ENCODE measurements around the gene PLCB1. TPM values are rescaled to one million over a fixed set of nuclear protein-coding genes. Genes with fewer than 3 reads are reported as not detected.

PLCB1 gene
- total and polyA plus RNA-seq, 2 donors (not counting 3 experiments of a cell fraction or from before 2014, with no cell fraction given), result 10.2 to 53.4 TPM

GRCh38 chr20:8782804-8783203 lies 650.7 kb downstream of the PLCB1 start:
- FAIRE-seq (no peak), DNase-seq (ENCODE audit: low read depth, low spot score) (no peak)
- no peaks in the 10 kb centered on the region for H3K79me2 ChIP-seq (ENCODE audit: control insufficient read depth, insufficient read depth, low read length)
- no peak overlapping the region for H3K4me2 ChIP-seq (ENCODE audit: insufficient read depth, low read length)
- no peaks in the 10 kb centered on the region for H4K20me1 ChIP-seq (replicated peaks; ENCODE audit: control insufficient read depth, extremely low read depth, insufficient read depth, low read length)
- no peak overlapping the region for H3K4me3 ChIP-seq (replicated peaks in 1 of 3; ENCODE audit: insufficient read depth in 1 of 3, low read depth in 1 of 3, low read length in 3 of 3)
- ChIA-PET POLR2A (no interaction called here), CTCF (no interaction called here)
- dilution Hi-C loops (cut with MboI; ENCODE audit: extremely low pct_ligation_motif_present, low sequenced_read_pairs) (no loop called here), intact Hi-C loops (cut with micrococcal nuclease) (no loop called here)
- no peaks in the 10 kb centered on the region for H3K4me1 ChIP-seq (ENCODE audit: control insufficient read depth, extremely low read depth, insufficient read depth, low read length)
- TF ChIP-seq CTCF (IDR thresholded peaks at IDR 0.05; ENCODE audit: extremely low read depth in 1 of 2, insufficient read depth in 1 of 2, low read depth in 1 of 2, low read length in 2 of 2) (no peak), POLR2AphosphoS5 (IDR thresholded peaks at IDR 0.05; ENCODE audit: insufficient read depth, low read depth, low read length) (no peak), EZH2 (IDR thresholded peaks at IDR 0.05; ENCODE audit: borderline replicate concordance, low read depth, low read length, severe bottlenecking) (no peak), FOS (IDR thresholded peaks at IDR 0.05; ENCODE audit: borderline replicate concordance, insufficient read depth, low read length) (no peak), JUN (IDR thresholded peaks at IDR 0.05; ENCODE audit: borderline replicate concordance, insufficient read depth, insufficient read length, low read depth) (no peak), MAX (IDR thresholded peaks at IDR 0.05; ENCODE audit: insufficient read depth, insufficient read length) (no peak)
- no peaks in the 10 kb centered on the region for H3K9me3 ChIP-seq (replicated peaks; ENCODE audit: control insufficient read depth, insufficient read depth, low read length)
- no peak overlapping the region for H3K27ac ChIP-seq (ENCODE audit: insufficient read depth, low read depth, low read length)
- no peaks in the 10 kb centered on the region for H3K9me1 ChIP-seq (replicated peaks; ENCODE audit: control insufficient read depth, extremely low read depth, insufficient read depth, low read length)
- no peak overlapping the region for H2AFZ ChIP-seq (ENCODE audit: low read depth, low read length)
- peaks cover 0 to 1% of the 10 kb centered on the region in 2 experiments for H3K36me3 ChIP-seq (ENCODE audit: control insufficient read depth in 2 of 2, extremely low read depth in 1 of 2, insufficient read depth in 2 of 2, low read length in 2 of 2)
- no peaks in the 10 kb centered on the region for H3K27me3 ChIP-seq (ENCODE audit: control insufficient read depth in 2 of 2, insufficient read depth in 2 of 2, low read length in 2 of 2)
- H3K9ac ChIP-seq (replicated peaks; ENCODE audit: extremely low read depth, insufficient read depth, low read length), result no peak overlapping the region
- BruUV-seq (replicated peaks), result no TSS peak
